Measurements from ENCODE around the gene TTC34.
"Not testable (repeated sequence)": the region's sequence is repeated elsewhere in the genome, so short reads cannot be mapped to it uniquely, and the experiment has no call there.

DNA sequence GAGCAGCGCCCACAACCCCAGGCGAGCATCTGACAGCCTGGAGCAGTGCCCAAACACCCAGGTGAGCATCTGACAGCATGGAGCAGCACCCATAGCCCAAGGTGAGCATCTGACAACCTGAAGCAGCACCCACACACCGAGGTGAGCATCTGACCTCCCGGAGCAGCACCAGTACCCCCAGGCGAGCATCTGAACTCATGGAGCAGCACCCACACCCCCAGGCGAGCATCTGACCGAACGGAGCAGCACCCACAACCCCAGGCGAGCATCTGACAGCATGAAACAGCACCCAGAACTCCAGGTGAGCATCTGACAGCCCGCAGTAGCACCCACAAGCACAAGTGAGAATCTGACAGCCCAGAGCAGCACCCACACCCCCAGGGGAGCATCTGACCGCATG lies 129.8 kb downstream of the TTC34 start:
- not testable (repeated sequence) for TF ChIP-seq POLR2A (IDR thresholded peaks at IDR 0.05)
- TF ChIP-seq, protein P1, sequence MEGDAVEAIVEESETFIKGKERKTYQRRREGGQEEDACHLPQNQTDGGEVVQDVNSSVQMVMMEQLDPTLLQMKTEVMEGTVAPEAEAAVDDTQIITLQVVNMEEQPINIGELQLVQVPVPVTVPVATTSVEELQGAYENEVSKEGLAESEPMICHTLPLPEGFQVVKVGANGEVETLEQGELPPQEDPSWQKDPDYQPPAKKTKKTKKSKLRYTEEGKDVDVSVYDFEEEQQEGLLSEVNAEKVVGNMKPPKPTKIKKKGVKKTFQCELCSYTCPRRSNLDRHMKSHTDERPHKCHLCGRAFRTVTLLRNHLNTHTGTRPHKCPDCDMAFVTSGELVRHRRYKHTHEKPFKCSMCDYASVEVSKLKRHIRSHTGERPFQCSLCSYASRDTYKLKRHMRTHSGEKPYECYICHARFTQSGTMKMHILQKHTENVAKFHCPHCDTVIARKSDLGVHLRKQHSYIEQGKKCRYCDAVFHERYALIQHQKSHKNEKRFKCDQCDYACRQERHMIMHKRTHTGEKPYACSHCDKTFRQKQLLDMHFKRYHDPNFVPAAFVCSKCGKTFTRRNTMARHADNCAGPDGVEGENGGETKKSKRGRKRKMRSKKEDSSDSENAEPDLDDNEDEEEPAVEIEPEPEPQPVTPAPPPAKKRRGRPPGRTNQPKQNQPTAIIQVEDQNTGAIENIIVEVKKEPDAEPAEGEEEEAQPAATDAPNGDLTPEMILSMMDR (IDR thresholded peaks at IDR 0.05), result not testable (repeated sequence)
